Stimulated activated CD4-positive, alpha-beta T cell treated with anti-CD3 and anti-CD28 coated beads, Interleukin-1b, Interleukin-23, amount 100 ng/mL, for 24 hours (primary cell): ENCODE measurements around the gene MSH3.
"Not testable (repeated sequence)": the region's sequence is repeated elsewhere in the genome, so short reads cannot be mapped to it uniquely, and the experiment has no call there.

Source experiments
- DNase-seq, 4 experiments: peaks; one replicate each; pipeline ENCODE4 v3.0.0-alpha.2; 2020; ENCODE audit warnings: low read depth in 4 of 4, low spot score in 1 of 4

The MSH3 gene

GRCh38 chr5:80789319-80790016 is 135.0 kb downstream of the MSH3 start:
- not testable (repeated sequence) for DNase-seq

GRCh38 chr5:80790698-80791097 is 136.2 kb downstream of the MSH3 start:
- DNase-seq, result no peak

GRCh38 chr5:80793354-80793753 is 138.9 kb downstream of the MSH3 start:
- DNase-seq, result no peak

GRCh38 chr5:80796846-80797245 is 142.4 kb downstream of the MSH3 start:
- DNase-seq, result no peak

- DNase-seq, result no peak
These were observed 143.1 kb downstream of the MSH3 start for GRCh38 chr5:80797428-80798024.

GRCh38 chr5:80798166-80798565 is 143.7 kb downstream of the MSH3 start:
- DNase-seq, result no peak

- no peak for DNase-seq
These were observed 144.2 kb downstream of the MSH3 start for GRCh38 chr5:80798633-80799032.

GRCh38 chr5:80799041-80799440 is 144.6 kb downstream of the MSH3 start:
- DNase-seq, result no peak

GRCh38 chr5:80799573-80799972 is 145.1 kb downstream of the MSH3 start:
- DNase-seq, result no peak

GRCh38 chr5:80804332-80804731 is 149.9 kb downstream of the MSH3 start:
- DNase-seq, result no peak

GRCh38 chr5:80805038-80805437 is 150.6 kb downstream of the MSH3 start:
- no peak for DNase-seq

- DNase-seq, result no peak
These were observed 152.5 kb downstream of the MSH3 start for GRCh38 chr5:80806929-80807328.

- no peak for DNase-seq
These were observed 155.0 kb downstream of the MSH3 start for GRCh38 chr5:80809451-80809850.

- no peak for DNase-seq
These were observed 156.0 kb downstream of the MSH3 start for GRCh38 chr5:80810425-80810824.

GRCh38 chr5:80816590-80816989 is 162.1 kb downstream of the MSH3 start:
- no peak for DNase-seq

GRCh38 chr5:80820685-80821084 is 166.2 kb downstream of the MSH3 start:
- DNase-seq, result no peak

GRCh38 chr5:80822640-80823039 is 168.2 kb downstream of the MSH3 start:
- DNase-seq, result no peak

GRCh38 chr5:80824159-80824558 is 169.7 kb downstream of the MSH3 start:
- DNase-seq, result not testable (repeated sequence)

GRCh38 chr5:80825786-80826460 is 171.5 kb downstream of the MSH3 start:
- no peak for DNase-seq

- no peak for DNase-seq
These were observed 180.3 kb downstream of the MSH3 start for GRCh38 chr5:80834710-80835109.

- no peak for DNase-seq
These were observed 180.7 kb downstream of the MSH3 start for GRCh38 chr5:80835128-80835527.

- peak in 1 of 4 experiments; percentile 5 for DNase-seq
These were observed 183.2 kb downstream of the MSH3 start for GRCh38 chr5:80837679-80838078.
